Loucy (cell line): ENCODE measurements around the gene CCDC146.

Source experiments
- EZH2phosphoT487 ChIP-seq: fragments of 200-600 bp; IDR thresholded peaks from 2 replicates; pipeline ENCODE4 v1.6.1; 2018; ENCODE audit warnings: antibody characterized with exemption, mild to moderate bottlenecking, moderate library complexity, borderline replicate concordance
- TF ChIP-seq, protein P1 (sequence below): fragments of 200-600 bp; sonication (generic); conservative IDR thresholded peaks from 2 replicates; pipeline ENCODE4 v1.5.1; 2014; ENCODE audit warnings: mild to moderate bottlenecking, antibody characterized with exemption, low read length

DNA sequence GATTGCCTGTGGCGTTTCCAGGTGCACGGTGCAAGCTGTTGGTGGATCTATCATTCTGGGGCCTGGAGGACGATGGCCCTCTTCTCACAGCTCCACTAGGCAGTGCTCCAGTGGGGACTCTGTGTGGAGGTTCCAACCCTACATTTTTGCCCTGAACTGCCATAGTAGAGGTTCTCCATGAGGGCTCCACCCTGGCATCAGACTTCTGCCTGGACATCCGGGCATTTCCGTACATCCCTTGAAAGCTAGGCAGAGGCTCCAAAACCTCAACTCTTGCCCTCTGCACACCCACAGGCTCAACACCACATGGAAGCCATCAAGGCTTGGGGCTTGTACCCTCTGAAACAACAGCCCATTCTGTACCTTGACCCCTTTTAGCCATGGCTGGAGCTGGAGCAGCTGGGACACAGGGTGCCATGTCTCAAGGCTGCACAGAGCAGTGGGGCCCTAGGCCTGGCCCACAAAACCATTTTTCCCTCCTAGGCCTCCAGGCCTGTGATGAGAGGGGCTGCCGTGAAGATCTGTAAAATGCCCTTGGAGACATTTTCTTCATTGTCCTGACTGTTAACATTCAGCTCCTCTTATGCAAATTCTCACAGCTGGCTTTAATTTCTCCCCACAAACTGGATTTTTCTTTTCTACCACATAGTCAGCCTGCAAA lies 87.2 kb downstream of the CCDC146 start:
- TF ChIP-seq, protein P1, sequence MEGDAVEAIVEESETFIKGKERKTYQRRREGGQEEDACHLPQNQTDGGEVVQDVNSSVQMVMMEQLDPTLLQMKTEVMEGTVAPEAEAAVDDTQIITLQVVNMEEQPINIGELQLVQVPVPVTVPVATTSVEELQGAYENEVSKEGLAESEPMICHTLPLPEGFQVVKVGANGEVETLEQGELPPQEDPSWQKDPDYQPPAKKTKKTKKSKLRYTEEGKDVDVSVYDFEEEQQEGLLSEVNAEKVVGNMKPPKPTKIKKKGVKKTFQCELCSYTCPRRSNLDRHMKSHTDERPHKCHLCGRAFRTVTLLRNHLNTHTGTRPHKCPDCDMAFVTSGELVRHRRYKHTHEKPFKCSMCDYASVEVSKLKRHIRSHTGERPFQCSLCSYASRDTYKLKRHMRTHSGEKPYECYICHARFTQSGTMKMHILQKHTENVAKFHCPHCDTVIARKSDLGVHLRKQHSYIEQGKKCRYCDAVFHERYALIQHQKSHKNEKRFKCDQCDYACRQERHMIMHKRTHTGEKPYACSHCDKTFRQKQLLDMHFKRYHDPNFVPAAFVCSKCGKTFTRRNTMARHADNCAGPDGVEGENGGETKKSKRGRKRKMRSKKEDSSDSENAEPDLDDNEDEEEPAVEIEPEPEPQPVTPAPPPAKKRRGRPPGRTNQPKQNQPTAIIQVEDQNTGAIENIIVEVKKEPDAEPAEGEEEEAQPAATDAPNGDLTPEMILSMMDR, result no peak
- no peak for TF ChIP-seq EZH2phosphoT487
